ENCODE measurements around the gene SBNO2. TPM values are rescaled to one million over a fixed set of nuclear protein-coding genes. Genes with fewer than 3 reads are reported as not detected.

SBNO2 gene
- total and polyA plus RNA-seq, 9 of the 15 experiments (the other 6 are each of a cell fraction or from before 2014, with no cell fraction given) = 0.01 to 46.2 (median 6.7) TPM

DNA sequence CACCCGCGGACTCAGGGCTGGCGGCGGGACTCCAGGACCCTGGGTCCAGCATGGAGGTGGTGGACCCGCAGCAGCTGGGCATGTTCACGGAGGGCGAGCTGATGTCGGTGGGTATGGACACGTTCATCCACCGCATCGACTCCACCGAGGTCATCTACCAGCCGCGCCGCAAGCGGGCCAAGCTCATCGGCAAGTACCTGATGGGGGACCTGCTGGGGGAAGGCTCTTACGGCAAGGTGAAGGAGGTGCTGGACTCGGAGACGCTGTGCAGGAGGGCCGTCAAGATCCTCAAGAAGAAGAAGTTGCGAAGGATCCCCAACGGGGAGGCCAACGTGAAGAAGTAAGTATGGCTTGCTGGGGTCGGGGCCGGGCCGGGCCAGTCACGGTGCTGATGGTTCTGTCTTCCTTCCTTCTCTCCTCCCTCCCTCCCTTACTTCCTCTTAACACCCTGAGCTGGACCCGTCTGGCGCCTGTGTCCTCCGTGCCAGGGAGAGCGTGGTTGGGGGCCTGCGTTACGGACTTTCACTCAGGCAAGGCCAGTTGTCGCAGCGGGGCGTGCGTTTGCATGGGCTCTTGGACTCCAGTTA is 32.9 kb upstream of the SBNO2 start (continued):
- TF ChIP-seq, protein P1, sequence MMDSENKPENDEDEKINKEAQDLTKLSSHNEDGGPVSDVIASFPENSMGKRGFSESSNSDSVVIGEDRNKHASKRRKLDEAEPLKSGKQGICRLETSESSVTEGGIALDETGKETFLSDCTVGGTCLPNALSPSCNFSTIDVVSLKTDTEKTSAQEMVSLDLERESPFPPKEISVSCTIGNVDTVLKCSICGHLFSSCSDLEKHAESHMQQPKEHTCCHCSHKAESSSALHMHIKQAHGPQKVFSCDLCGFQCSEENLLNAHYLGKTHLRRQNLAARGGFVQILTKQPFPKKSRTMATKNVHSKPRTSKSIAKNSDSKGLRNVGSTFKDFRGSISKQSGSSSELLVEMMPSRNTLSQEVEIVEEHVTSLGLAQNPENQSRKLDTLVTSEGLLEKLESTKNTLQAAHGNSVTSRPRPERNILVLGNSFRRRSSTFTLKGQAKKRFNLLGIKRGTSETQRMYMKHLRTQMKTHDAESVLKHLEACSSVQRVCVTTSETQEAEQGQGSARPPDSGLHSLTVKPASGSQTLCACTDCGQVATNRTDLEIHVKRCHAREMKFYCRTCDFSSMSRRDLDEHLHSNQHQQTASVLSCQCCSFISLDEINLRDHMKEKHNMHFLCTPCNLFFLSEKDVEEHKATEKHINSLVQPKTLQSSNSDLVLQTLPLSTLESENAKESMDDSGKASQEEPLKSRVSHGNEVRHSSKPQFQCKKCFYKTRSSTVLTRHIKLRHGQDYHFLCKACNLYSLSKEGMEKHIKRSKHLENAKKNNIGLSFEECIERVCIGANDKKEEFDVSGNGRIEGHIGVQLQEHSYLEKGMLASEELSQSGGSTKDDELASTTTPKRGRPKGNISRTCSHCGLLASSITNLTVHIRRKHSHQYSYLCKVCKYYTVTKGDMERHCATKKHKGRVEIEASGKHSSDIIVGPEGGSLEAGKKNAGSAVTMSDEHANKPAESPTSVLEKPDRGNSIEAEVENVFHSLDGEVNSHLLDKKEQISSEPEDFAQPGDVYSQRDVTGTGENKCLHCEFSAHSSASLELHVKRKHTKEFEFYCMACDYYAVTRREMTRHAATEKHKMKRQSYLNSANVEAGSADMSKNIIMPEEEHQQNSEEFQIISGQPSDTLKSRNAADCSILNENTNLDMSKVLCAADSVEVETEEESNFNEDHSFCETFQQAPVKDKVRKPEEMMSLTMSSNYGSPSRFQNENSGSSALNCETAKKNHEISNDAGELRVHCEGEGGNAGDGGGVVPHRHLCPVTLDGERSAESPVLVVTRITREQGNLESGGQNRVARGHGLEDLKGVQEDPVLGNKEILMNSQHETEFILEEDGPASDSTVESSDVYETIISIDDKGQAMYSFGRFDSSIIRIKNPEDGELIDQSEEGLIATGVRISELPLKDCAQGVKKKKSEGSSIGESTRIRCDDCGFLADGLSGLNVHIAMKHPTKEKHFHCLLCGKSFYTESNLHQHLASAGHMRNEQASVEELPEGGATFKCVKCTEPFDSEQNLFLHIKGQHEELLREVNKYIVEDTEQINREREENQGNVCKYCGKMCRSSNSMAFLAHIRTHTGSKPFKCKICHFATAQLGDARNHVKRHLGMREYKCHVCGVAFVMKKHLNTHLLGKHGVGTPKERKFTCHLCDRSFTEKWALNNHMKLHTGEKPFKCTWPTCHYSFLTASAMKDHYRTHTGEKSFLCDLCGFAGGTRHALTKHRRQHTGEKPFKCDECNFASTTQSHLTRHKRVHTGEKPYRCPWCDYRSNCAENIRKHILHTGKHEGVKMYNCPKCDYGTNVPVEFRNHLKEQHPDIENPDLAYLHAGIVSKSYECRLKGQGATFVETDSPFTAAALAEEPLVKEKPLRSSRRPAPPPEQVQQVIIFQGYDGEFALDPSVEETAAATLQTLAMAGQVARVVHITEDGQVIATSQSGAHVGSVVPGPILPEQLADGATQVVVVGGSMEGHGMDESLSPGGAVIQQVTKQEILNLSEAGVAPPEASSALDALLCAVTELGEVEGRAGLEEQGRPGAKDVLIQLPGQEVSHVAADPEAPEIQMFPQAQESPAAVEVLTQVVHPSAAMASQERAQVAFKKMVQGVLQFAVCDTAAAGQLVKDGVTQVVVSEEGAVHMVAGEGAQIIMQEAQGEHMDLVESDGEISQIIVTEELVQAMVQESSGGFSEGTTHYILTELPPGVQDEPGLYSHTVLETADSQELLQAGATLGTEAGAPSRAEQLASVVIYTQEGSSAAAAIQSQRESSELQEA (IDR thresholded peaks at IDR 0.05; ENCODE audit: low read depth) = no peak
- TF ChIP-seq NCOA2 (IDR thresholded peaks at IDR 0.05; ENCODE audit: partially characterized antibody in 2 of 2) (no peak), SNRNP70 (optimal IDR thresholded peaks at IDR 0.05; ENCODE audit: low read depth, low read length) (no peak), NR4A1 (CRISPR knock-in tag; IDR thresholded peaks at IDR 0.05) (no peak), NR4A1 (tag; IDR thresholded peaks at IDR 0.05) (no peak), SAP30 (IDR thresholded peaks at IDR 0.05; ENCODE audit: borderline replicate concordance, insufficient read depth, low read depth, low read length, poor library complexity, severe bottlenecking) (no peak), U2AF1 (optimal IDR thresholded peaks at IDR 0.05; ENCODE audit: low read depth, low read length) (no peak), YY1 (IDR thresholded peaks at IDR 0.05; ENCODE audit: borderline replicate concordance in 1 of 3, control insufficient read depth in 1 of 3, extremely low read depth in 1 of 3, insufficient read depth in 3 of 3, insufficient read length in 1 of 3, insufficient replicate concordance in 2 of 3, low read depth in 1 of 3, low read length in 2 of 3) (no peak), ZNF584 (CRISPR knock-in tag; IDR thresholded peaks at IDR 0.05; ENCODE audit: low read depth) (no peak), ZNF134 (CRISPR knock-in tag; conservative IDR thresholded peaks at IDR 0.05) (no peak), BRD9 (IDR thresholded peaks at IDR 0.05; ENCODE audit: low read depth, partially characterized antibody) (no peak), SAFB (IDR thresholded peaks at IDR 0.05; ENCODE audit: borderline replicate concordance, low read depth, low read length) (no peak)
- TF ChIP-seq, protein P2, sequence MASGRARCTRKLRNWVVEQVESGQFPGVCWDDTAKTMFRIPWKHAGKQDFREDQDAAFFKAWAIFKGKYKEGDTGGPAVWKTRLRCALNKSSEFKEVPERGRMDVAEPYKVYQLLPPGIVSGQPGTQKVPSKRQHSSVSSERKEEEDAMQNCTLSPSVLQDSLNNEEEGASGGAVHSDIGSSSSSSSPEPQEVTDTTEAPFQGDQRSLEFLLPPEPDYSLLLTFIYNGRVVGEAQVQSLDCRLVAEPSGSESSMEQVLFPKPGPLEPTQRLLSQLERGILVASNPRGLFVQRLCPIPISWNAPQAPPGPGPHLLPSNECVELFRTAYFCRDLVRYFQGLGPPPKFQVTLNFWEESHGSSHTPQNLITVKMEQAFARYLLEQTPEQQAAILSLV (tag; IDR thresholded peaks at IDR 0.05) = no peak
- TF ChIP-seq, protein P3, sequence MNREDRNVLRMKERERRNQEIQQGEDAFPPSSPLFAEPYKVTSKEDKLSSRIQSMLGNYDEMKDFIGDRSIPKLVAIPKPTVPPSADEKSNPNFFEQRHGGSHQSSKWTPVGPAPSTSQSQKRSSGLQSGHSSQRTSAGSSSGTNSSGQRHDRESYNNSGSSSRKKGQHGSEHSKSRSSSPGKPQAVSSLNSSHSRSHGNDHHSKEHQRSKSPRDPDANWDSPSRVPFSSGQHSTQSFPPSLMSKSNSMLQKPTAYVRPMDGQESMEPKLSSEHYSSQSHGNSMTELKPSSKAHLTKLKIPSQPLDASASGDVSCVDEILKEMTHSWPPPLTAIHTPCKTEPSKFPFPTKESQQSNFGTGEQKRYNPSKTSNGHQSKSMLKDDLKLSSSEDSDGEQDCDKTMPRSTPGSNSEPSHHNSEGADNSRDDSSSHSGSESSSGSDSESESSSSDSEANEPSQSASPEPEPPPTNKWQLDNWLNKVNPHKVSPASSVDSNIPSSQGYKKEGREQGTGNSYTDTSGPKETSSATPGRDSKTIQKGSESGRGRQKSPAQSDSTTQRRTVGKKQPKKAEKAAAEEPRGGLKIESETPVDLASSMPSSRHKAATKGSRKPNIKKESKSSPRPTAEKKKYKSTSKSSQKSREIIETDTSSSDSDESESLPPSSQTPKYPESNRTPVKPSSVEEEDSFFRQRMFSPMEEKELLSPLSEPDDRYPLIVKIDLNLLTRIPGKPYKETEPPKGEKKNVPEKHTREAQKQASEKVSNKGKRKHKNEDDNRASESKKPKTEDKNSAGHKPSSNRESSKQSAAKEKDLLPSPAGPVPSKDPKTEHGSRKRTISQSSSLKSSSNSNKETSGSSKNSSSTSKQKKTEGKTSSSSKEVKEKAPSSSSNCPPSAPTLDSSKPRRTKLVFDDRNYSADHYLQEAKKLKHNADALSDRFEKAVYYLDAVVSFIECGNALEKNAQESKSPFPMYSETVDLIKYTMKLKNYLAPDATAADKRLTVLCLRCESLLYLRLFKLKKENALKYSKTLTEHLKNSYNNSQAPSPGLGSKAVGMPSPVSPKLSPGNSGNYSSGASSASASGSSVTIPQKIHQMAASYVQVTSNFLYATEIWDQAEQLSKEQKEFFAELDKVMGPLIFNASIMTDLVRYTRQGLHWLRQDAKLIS (CRISPR knock-in tag; IDR thresholded peaks at IDR 0.05) = no peak
